OCI-LY7 (cell line): ENCODE data around the gene BRI3. TPM values are rescaled to one million over a fixed set of nuclear protein-coding genes. Genes with fewer than 3 reads are reported as not detected.
A peak's percentile ranks its signal among the peaks of the same experiment; 100 is the strongest.

ENCODE experiments used
- Bru-seq: library from RNA; stranded (reverse); fragments of 400-500 nt; gene quantifications from one replicate; lab custom pipeline; 2021; lab: Mats Ljungman, UMichigan
- BruChase-seq, 2 experiments: library from RNA; stranded (reverse); fragments of 400-500 nt; gene quantifications; one replicate each; lab custom pipeline; 2021; lab: Mats Ljungman, UMichigan
- BruUV-seq: library from RNA; stranded (reverse); fragments of 400-500 nt; replicated peaks from 2 replicates; lab custom pipeline; 2021; lab: Mats Ljungman, UMichigan
- CTCF ChIA-PET: fragments of 300-600 bp; sonication (Branson Sonifier 250); formaldehyde crosslinking; loops from one replicate; lab custom pipeline; 2022; ENCODE audit warnings: antibody characterized with exemption; ENCODE audit not compliant: unreplicated experiment; lab: Charles Lee
- POLR2A ChIA-PET: fragments of 300-600 bp; sonication (Branson Sonifier 250); formaldehyde crosslinking; loops from one replicate; lab custom pipeline; 2022; ENCODE audit warnings: antibody characterized with exemption; lab: Charles Lee
- DNase-seq: peaks from one replicate; pipeline ENCODE4 v3.0.0-alpha.2; 2015; ENCODE audit warnings: low spot score
- H2AFZ ChIP-seq: fragments of 200-600 bp; sonication (generic), shearing (Covaris generic); 2 replicates; pipeline ENCODE4 v1.6.1; 2014; ENCODE audit warnings: mild to moderate bottlenecking, antibody characterized with exemption, low read length, moderate library complexity
- H3K27ac ChIP-seq: fragments of 200-600 bp; sonication (generic); 2 replicates; pipeline ENCODE4 v1.5.1; 2014; ENCODE audit warnings: mixed run types, low read depth, mild to moderate bottlenecking, moderate library complexity, low read length, inconsistent platforms; ENCODE audit not compliant: poor library complexity, severe bottlenecking
- H3K36me3 ChIP-seq: fragments of 200-600 bp; sonication (generic); 2 replicates; pipeline ENCODE4 v1.6.1; 2014; ENCODE audit warnings: mild to moderate bottlenecking, antibody characterized with exemption, low read length, moderate library complexity, mixed read lengths; ENCODE audit not compliant: insufficient read depth
- H3K4me1 ChIP-seq: fragments of 200-600 bp; sonication (generic); 2 replicates; pipeline ENCODE4 v1.5.1; 2014; ENCODE audit warnings: mild to moderate bottlenecking, low read length; ENCODE audit not compliant: insufficient read depth, poor library complexity, severe bottlenecking
- H3K4me2 ChIP-seq: fragments of 200-600 bp; sonication (generic); 2 replicates; pipeline ENCODE4 v1.6.1; 2014; ENCODE audit warnings: mild to moderate bottlenecking, low read length
- H3K4me3 ChIP-seq: fragments of 200-600 bp; sonication (generic); 2 replicates; pipeline ENCODE4 v1.5.1; 2014; ENCODE audit warnings: mild to moderate bottlenecking, low read depth, low read length; ENCODE audit not compliant: poor library complexity, severe bottlenecking
- H3K79me2 ChIP-seq: fragments of 200-600 bp; sonication (generic); 2 replicates; pipeline ENCODE4 v1.6.1; 2016; ENCODE audit warnings: low read depth, mild to moderate bottlenecking, low read length, moderate library complexity, mixed read lengths; ENCODE audit not compliant: insufficient read depth
- H3K9me2 ChIP-seq: fragments of 200-600 bp; sonication (generic); 2 replicates; pipeline ENCODE4 v1.6.1; 2016; ENCODE audit warnings: mild to moderate bottlenecking, low read length, mixed read lengths; ENCODE audit not compliant: insufficient read depth
- H3K9me3 ChIP-seq: fragments of 200-600 bp; sonication (generic); 2 replicates; pipeline ENCODE4 v1.6.1; 2014; ENCODE audit warnings: mild to moderate bottlenecking, mixed run types, low read length, mixed read lengths
- H4K20me1 ChIP-seq: fragments of 200-600 bp; sonication (generic); 2 replicates; pipeline ENCODE4 v1.6.1; 2014; ENCODE audit warnings: mild to moderate bottlenecking, antibody characterized with exemption, low read length, moderate library complexity, mixed read lengths; ENCODE audit not compliant: insufficient read depth
- CTCF ChIP-seq: fragments of 200-600 bp; sonication (generic); conservative IDR thresholded peaks from 2 replicates; pipeline ENCODE4 v1.5.1; 2014; ENCODE audit warnings: mild to moderate bottlenecking, antibody characterized with exemption, low read length, moderate library complexity, mixed read lengths
- EZH2phosphoT487 ChIP-seq: fragments of 200-600 bp; sonication (generic); IDR thresholded peaks from 2 replicates; pipeline ENCODE4 v1.6.1; 2018; ENCODE audit warnings: low read depth, borderline replicate concordance, mild to moderate bottlenecking, mixed run types, antibody characterized with exemption, low read length, moderate library complexity, mixed read lengths
- intact Hi-C: fragments of 100-400 bp; cut with micrococcal nuclease; formaldehyde crosslinking; loops from one replicate; pipeline ENCODE4 v1.10.0; 2022; ENCODE audit not compliant: unreplicated experiment
- long read RNA-seq: library from polyadenylated mRNA; stranded (forward); transcript quantifications from one replicate; pipeline ENCODE4 v2.0.0, GENCODE V29; 2022
- total RNA-seq, 2 experiments: library from RNA; depleted of rRNA in 1 of 2; stranded (reverse); fragments of >200 nt in 1 of 2; shearing (Covaris generic) in 1 of 2; gene quantifications; 2 replicates each; pipeline ENCODE4 v1.2.3, GENCODE V29; 2014 to 2022

The BRI3 gene
- total RNA-seq (2014; rRNA removed; shearing (Covaris generic)) (18.0 and 18.4 TPM in 2 replicates), total RNA-seq (2022) (49.8 and 52.1 TPM in 2 replicates), Bru-seq, nascent RNA (percentile 57 among the genes with signal in this experiment), BruChase-seq, experiment 1, labeled RNA remaining after a 6-hour chase (percentile 65 among the genes with signal in this experiment), BruChase-seq, experiment 2, labeled RNA remaining after a 2-hour chase (percentile 57 among the genes with signal in this experiment)
- long read RNA-seq, transcript BRI3-201 (3 exons, 780 nt) = major isoform, 9 of 13 reads
- long read RNA-seq, partial matches to known transcripts = 1 of 13 reads
- long read RNA-seq, other reads (novel, unspliced or antisense) = 2 of 13 reads

- no peaks in the 10 kb centered on the region for H3K36me3 ChIP-seq
- H3K79me2 ChIP-seq = no peaks in the 10 kb centered on the region
- TF ChIP-seq CTCF = no peak
- no peak for TF ChIP-seq EZH2phosphoT487
- no peaks in the 10 kb centered on the region for H3K9me2 ChIP-seq
- peaks cover 21% of the 10 kb centered on the region for H3K4me1 ChIP-seq
- ChIA-PET CTCF (no interaction called here), POLR2A (interaction anchor here (0.6 to 1.0 kb wide), 6 partner anchors 13 to 1675 kb away, joined by 3 to 5 read pairs (median 3); no protein-coding TSS in a partner anchor)
- peak within 1 kb of the TSS; percentile 57 for H3K27ac ChIP-seq
- no peaks in the 10 kb centered on the region; the same call in 1 of the 2 replicates for H4K20me1 ChIP-seq
- peak within 1 kb of the TSS; percentile 100 for H3K4me2 ChIP-seq
- peak; percentile 93 for DNase-seq
- H3K9me3 ChIP-seq = no peaks in the 10 kb centered on the region
- peak within 1 kb of the TSS; percentile 77 for H3K4me3 ChIP-seq
- H2AFZ ChIP-seq = peak within 1 kb of the TSS; percentile 98
- BruUV-seq = no TSS peak
- intact Hi-C loops = loop anchor here (1.0 to 5.0 kb wide), 2 partner anchors 30 to 174 kb away; partner anchors contain the start of gene LMTK2
These were observed at the start of gene BRI3 for GRCh38 chr7:98280791-98281756. Gene BRI3, plus strand, starts transcription at chr7:98281686. Its CDS starts 110 bp downstream, at chr7:98281796.

- intact Hi-C loops = no loop called here
- H3K4me3 ChIP-seq = no peak overlapping the region
- H4K20me1 ChIP-seq = no peaks in the 10 kb centered on the region
- no TSS peak for BruUV-seq
- no peak for TF ChIP-seq CTCF
- TF ChIP-seq EZH2phosphoT487 = no peak
- H3K9me2 ChIP-seq = no peaks in the 10 kb centered on the region
- H3K4me1 ChIP-seq = no peaks in the 10 kb centered on the region
- no peaks in the 10 kb centered on the region for H3K79me2 ChIP-seq
- H3K9me3 ChIP-seq = no peaks in the 10 kb centered on the region
- POLR2A ChIA-PET = interaction anchor here (0.5 to 0.9 kb wide), 3 partner anchors 29 to 256 kb away, joined by 3 read pairs; no protein-coding TSS in a partner anchor
- no peaks in the 10 kb centered on the region for H3K36me3 ChIP-seq
- no peak overlapping the region for H2AFZ ChIP-seq
- no peak for DNase-seq
- H3K4me2 ChIP-seq = no peak overlapping the region
- H3K27ac ChIP-seq = no peak overlapping the region
- CTCF ChIA-PET = no interaction called here
These were observed 49.3 kb upstream of the BRI3 start for GRCh38 chr7:98232263-98232585.
